HG03139 (cell line): Measurements from ENCODE around the gene FHL3.
"Not testable (repeated sequence)": the region's sequence is repeated elsewhere in the genome, so short reads cannot be mapped to it uniquely, and the experiment has no call there.

Experiments used
- ATAC-seq: cut with Tn5 transposase; IDR thresholded peaks from one replicate; pipeline ENCODE4 v1.9.1; 2021; ENCODE audit not compliant: unreplicated experiment

Gene FHL3

GRCh38 chr1:37995751-37996345, 9.5 kb downstream of the FHL3 start:
- no peak for ATAC-seq

GRCh38 chr1:37994886-37995566, 10.3 kb downstream of the FHL3 start:
- no peak for ATAC-seq

GRCh38 chr1:37989361-37989930, 15.9 kb downstream of the FHL3 start:
- ATAC-seq = no peak

- no peak for ATAC-seq
Measured at GRCh38 chr1:37987679-37988078, 17.6 kb downstream of the FHL3 start.

- ATAC-seq = no peak
Measured at GRCh38 chr1:37983546-37983945, 21.8 kb downstream of the FHL3 start.

GRCh38 chr1:37978541-37978940, 26.8 kb downstream of the FHL3 start:
- ATAC-seq = no peak

- not testable (repeated sequence) for ATAC-seq
Measured at GRCh38 chr1:37975083-37975482, 30.2 kb downstream of the FHL3 start.

- no peak for ATAC-seq
Measured at GRCh38 chr1:37974567-37974966, 30.7 kb downstream of the FHL3 start.

- ATAC-seq = not testable (repeated sequence)
Measured at GRCh38 chr1:37973684-37974083, 31.6 kb downstream of the FHL3 start.

GRCh38 chr1:37965301-37965700, 40.0 kb downstream of the FHL3 start:
- ATAC-seq = no peak

- not testable (repeated sequence) for ATAC-seq
Measured at GRCh38 chr1:37964106-37964505, 41.2 kb downstream of the FHL3 start.

GRCh38 chr1:37958690-37959089, 46.6 kb downstream of the FHL3 start:
- no peak for ATAC-seq

- no peak for ATAC-seq
Measured at GRCh38 chr1:37955685-37956084, 49.6 kb downstream of the FHL3 start.

GRCh38 chr1:37954316-37954971, 50.9 kb downstream of the FHL3 start:
- no peak for ATAC-seq

GRCh38 chr1:37952738-37953137, 52.6 kb downstream of the FHL3 start:
- no peak for ATAC-seq

- ATAC-seq = no peak
Measured at GRCh38 chr1:37951783-37952624, 53.3 kb downstream of the FHL3 start.

- ATAC-seq = no peak
Measured at GRCh38 chr1:37951041-37951782, 54.1 kb downstream of the FHL3 start.

- ATAC-seq = no peak
Measured at GRCh38 chr1:37949524-37950152, 55.7 kb downstream of the FHL3 start.

- no peak for ATAC-seq
Measured at GRCh38 chr1:37948841-37949240, 56.5 kb downstream of the FHL3 start.

GRCh38 chr1:37948166-37948565, 57.1 kb downstream of the FHL3 start:
- no peak for ATAC-seq
